Heart right ventricle (tissue), 16 donors: ENCODE data around the gene ASAP2. TPM values are rescaled to one million over a fixed set of nuclear protein-coding genes. Genes with fewer than 3 reads are reported as not detected.
A peak's percentile ranks its signal among the peaks of the same experiment; 100 is the strongest.

Experiments used
- ATAC-seq, 8 donors: fragments of 200-7000 bp; cut with Tn5 transposase; one replicate each; pipeline ENCODE4 v1.9.1; 2020; ENCODE audit warnings: mild to moderate bottlenecking in 8 of 8, moderate library complexity in 8 of 8, moderate number of reproducible peaks in 1 of 8
- DNase-seq, 2 donors: peaks; one replicate each; pipeline ENCODE4 v3.0.0-alpha.2; 2020
- H3K27ac ChIP-seq, 10 donors: fragments of 200-600 bp; sonication (generic) in 2 of 10; one replicate each; pipeline versions ENCODE4 v1.5.0 to v1.8.0; 2020 to 2022; ENCODE audit warnings: mild to moderate bottlenecking in 3 of 10
- H3K27me3 ChIP-seq, 7 donors: fragments of 200-600 bp; one replicate each; pipeline ENCODE4 v1.8.0; 2021 to 2022; ENCODE audit warnings: mild to moderate bottlenecking in 2 of 7
- H3K36me3 ChIP-seq, 9 donors: fragments of 200-600 bp; sonication (generic) in 1 of 9; one replicate each; pipeline versions ENCODE4 v1.5.0 to v1.8.0; 2020 to 2022; ENCODE audit warnings: mild to moderate bottlenecking in 2 of 9
- H3K4me1 ChIP-seq, 9 donors: fragments of 200-600 bp; sonication (generic) in 1 of 9; one replicate each; pipeline versions ENCODE4 v1.5.0 to v1.8.0; 2020 to 2022; ENCODE audit warnings: mild to moderate bottlenecking in 4 of 9
- H3K4me3 ChIP-seq, 10 donors: fragments of 200-600 bp; sonication (generic) in 2 of 10; one replicate each; pipeline versions ENCODE4 v1.5.0 to v1.8.0; 2020 to 2022; ENCODE audit warnings: mild to moderate bottlenecking in 7 of 10, moderate library complexity in 2 of 10
- H3K9me3 ChIP-seq, 11 donors: fragments of 200-600 bp in 10 of 11; sonication (generic) in 2 of 11; one replicate each; pipeline versions ENCODE4 v1.5.0 to v1.8.0; 2013 to 2022; ENCODE audit warnings: mild to moderate bottlenecking in 2 of 11, control low read depth in 1 of 11, moderate library complexity in 1 of 11
- WGBS, 2 donors: extraction: QIAGEN DNeasy Blood & Tissue Kit; methylation state at CpG; one replicate each; pipeline ENCODE4 v1.1.7; 2013; ENCODE audit warnings: inconsistent platforms in 1 of 2; 5-methylcytosine and 5-hydroxymethylcytosine counted together
- intact Hi-C, 10 donors: fragments of 100-400 bp; cut with DNase I; formaldehyde crosslinking; loops; one replicate each; pipeline versions ENCODE4 v1.11.1 to v1.14.2; 2022
- polyA plus RNA-seq, 2 donors: library from polyadenylated mRNA; stranded (reverse); fragments of 200-250 nt; gene quantifications; one replicate each; pipeline ENCODE4 v1.2.3, GENCODE V29; 2013
- total RNA-seq, 10 donors: library from RNA; stranded (reverse); fragmentation: NEBNext Ultra II Directional in 3 of 10; extraction: Animal tissue kit (Norgen Biotek cat#: 25700) in 3 of 10; gene quantifications; one replicate each; pipeline versions ENCODE4 v1.2.1 to v1.2.4, GENCODE V29; 2021 to 2023
- TF ChIP-seq, protein P1 (sequence below), 9 donors: fragments of 200-600 bp; sonication (generic) in 2 of 9; IDR thresholded peaks; one replicate each; pipeline versions ENCODE4 v1.5.0 to v1.8.0; 2021 to 2022; ENCODE audit warnings: antibody characterized with exemption in 9 of 9, mild to moderate bottlenecking in 5 of 9, moderate library complexity in 1 of 9
- donor health status: Arrhythmogenic right ventricular cardiomyopathy.
- donor health status: ischemic (EF 13 %, LVEDD 7.1; RV severe dilation, severe dysfunction).
- donor health status: healthy with polysubstance abuse.
- donor health status: DM: no; HTN: yes; CAD: no.
- donor health status: DM: no; HTN: no; CAD: no.
- donor health status: ischemic (EF 25% LVEDD 6.9; RV normal size, moderate dysfunction).
- donor health status: ischemic (EF 25% LVEDD 5.7; RV mildly dilated, moderate dysfunction).
- donor health status: healthy.
- donor health status: DM: yes; HTN: yes; CAD: no.
- donor health status: Ischemic cardiomyopathy.
- donor health status: ischemic (EF 35%, LVEDD 5.7; RV mildly dilated, moderate dysfunction).
- donor health status: nonischemic (EF 11% LVEDD 7.7; RV severe dilation, severe dysfunction).
- donor health status: DM: yes; HTN: yes; CAD: no.
- donor health status: PGD.
- donor health status: ischemic (EF 29% LVEDD 5.4; RV normal size, mild dysfunction).
- donor health status: nonischemic (EF 23%, LVEDD 6.1; RV moderate dilation, normal function).

Gene ASAP2
- total and polyA plus RNA-seq, 12 donors: 5.4 to 17.3 (median 11.8) TPM

DNA sequence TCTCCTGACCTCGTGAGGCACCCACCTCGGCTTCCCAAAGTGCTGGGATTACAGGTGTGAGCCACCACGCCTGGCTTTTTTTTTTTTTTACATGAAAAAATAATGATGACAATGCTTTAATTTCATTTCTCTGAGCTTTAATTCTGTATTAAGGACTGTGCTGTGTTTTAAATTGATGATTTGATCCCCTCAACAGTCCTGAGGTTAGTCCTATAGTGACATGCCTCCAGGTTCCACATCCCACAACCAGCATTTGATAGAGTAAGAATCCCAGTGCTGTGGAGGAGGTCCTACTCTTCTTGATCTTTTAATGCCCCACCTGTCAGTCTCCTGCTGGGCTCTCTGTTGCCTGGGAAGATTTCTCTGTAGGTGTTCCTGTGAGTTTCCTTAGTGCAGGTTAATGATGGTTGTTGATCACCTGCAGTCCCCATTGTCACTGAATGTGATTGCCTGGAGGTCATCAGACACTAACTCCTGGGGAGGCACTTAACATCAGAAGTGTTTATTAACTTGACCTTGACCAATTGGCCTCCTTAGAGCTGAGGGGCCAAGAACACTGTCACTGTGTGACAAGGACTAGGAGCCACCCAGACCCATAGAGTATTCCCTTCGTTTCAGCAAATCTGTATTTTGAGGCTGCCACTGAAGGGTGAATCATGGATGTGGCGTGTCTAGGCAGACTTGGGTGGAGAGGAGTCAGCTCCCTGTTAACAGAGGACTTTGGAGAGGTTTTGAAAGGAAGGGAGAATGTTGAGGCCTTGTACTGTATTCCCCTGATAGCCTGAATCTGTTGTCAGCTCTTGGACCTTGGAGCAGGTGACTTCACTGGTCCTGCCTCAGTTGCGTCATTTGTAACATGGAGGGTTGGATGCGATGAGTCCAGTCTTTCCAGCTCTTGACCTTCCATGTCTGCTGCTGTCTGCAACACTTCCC lies 11.5 kb downstream of the ASAP2 start:
- WGBS, 2 donors: 94% methylated on average over 7 of the region's 7 CpGs
- ATAC-seq: peak in 1 of 8 donors; percentile 45

DNA sequence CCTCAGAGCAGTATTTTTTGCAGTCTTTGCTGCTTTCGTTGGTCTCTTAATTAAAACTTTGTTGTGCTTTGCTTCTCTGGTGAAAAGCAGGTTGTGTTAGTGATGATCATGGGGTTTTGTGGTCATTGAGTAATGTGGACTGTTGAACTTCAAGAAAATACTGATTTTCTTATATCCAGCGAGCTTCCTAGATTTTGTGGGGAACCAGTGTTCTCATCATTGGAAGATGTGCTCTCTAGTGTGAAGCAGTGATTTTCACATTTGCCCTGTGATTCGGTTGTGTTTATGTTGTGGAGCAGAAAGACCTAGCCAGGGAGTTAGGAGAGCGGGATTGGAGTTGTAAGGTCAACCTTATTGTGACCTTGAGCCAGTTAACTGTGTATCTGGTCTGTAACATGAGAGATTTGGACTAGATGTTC lies 12.4 kb downstream of the ASAP2 start:
- peak overlapping the region in 2 of 10 donors; percentile 26 to 47 for H3K27ac ChIP-seq
- no peak for DNase-seq
- ATAC-seq: no peak
- peaks cover 0 to 3% (median 0%) of the 10 kb centered on the region in 11 donors for H3K9me3 ChIP-seq
- peaks cover 2 to 80% (median 48%) of the 10 kb centered on the region in 9 donors for H3K4me1 ChIP-seq
- intact Hi-C loops: no loop called here
- no peaks in the 10 kb centered on the region for H3K27me3 ChIP-seq
- no peak overlapping the region for H3K4me3 ChIP-seq
- WGBS, 2 donors: 63 to 72% methylated on average over 4 of the region's 4 CpGs
- no peaks in the 10 kb centered on the region for H3K36me3 ChIP-seq
- TF ChIP-seq, protein P1, sequence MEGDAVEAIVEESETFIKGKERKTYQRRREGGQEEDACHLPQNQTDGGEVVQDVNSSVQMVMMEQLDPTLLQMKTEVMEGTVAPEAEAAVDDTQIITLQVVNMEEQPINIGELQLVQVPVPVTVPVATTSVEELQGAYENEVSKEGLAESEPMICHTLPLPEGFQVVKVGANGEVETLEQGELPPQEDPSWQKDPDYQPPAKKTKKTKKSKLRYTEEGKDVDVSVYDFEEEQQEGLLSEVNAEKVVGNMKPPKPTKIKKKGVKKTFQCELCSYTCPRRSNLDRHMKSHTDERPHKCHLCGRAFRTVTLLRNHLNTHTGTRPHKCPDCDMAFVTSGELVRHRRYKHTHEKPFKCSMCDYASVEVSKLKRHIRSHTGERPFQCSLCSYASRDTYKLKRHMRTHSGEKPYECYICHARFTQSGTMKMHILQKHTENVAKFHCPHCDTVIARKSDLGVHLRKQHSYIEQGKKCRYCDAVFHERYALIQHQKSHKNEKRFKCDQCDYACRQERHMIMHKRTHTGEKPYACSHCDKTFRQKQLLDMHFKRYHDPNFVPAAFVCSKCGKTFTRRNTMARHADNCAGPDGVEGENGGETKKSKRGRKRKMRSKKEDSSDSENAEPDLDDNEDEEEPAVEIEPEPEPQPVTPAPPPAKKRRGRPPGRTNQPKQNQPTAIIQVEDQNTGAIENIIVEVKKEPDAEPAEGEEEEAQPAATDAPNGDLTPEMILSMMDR (IDR thresholded peaks at IDR 0.05): no peak

More for the DNA sequence above, 11.5 kb downstream of the ASAP2 start:
- DNase-seq: no peak
- intact Hi-C loops: no loop called here
- Histone ChIP-seq H3K36me3 (no peaks in the 10 kb centered on the region), H3K4me1 (peaks cover 6 to 80% (median 50%) of the 10 kb centered on the region in 9 donors), H3K27ac (peak overlapping the region in 2 of 10 donors; percentile 16 to 26), H3K4me3 (no peak overlapping the region), H3K27me3 (no peaks in the 10 kb centered on the region), H3K9me3 (peaks cover 0 to 3% (median 0%) of the 10 kb centered on the region in 11 donors)
- TF ChIP-seq, protein P1 (IDR thresholded peaks at IDR 0.05): no peak

DNA sequence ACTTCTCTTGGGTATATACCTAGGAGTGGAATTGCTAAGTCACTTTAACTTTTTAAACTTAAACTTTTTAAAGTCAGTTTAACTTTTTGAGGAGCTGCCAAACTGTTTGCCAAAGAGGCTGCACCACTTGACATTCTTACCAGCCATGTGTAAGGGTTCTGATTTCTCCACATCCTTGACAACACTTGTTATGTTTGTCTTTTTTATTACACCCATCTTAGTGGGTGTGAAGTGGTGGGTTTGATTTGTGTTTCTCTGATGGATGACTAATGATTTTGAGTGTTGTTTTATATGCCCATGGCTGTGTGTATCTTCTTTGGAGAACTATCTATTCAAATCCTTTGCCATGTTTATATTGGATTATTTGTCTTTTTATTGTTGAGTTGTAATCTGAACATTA lies 13.6 kb downstream of the ASAP2 start:
- H3K27me3 ChIP-seq: no peaks in the 10 kb centered on the region
- H3K4me3 ChIP-seq: no peak overlapping the region
- peaks cover 2 to 82% (median 53%) of the 10 kb centered on the region in 9 donors for H3K4me1 ChIP-seq
- no peak for ATAC-seq
- no peak for DNase-seq
- H3K27ac ChIP-seq: no peak overlapping the region
- TF ChIP-seq, protein P1 (IDR thresholded peaks at IDR 0.05): no peak
- H3K36me3 ChIP-seq: no peaks in the 10 kb centered on the region
- intact Hi-C loops: no loop called here
- H3K9me3 ChIP-seq: peaks cover 0 to 3% (median 0%) of the 10 kb centered on the region in 11 donors

DNA sequence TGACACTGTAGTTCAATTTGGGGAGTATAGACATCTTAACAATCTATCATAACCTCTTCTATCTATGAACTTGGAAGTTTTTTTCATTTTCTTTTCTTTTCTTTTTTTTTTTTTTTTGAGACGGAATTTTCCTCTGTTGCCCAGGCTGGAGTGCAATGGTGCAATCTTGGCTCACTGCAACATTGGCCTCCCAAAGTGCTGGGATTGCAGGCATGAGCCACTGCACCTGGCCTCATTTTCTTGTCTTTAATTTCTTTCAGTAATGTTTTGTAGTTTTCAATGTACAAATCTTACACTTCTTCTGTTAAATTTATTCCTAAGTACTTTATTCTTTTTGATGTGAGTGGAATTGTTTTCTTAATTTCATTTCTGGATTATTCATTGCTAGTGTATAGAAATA lies 14.6 kb downstream of the ASAP2 start:
- H3K4me1 ChIP-seq: peaks cover 2 to 86% (median 60%) of the 10 kb centered on the region in 9 donors
- no peaks in the 10 kb centered on the region for H3K36me3 ChIP-seq
- 68 to 84% methylated on average over 1 of the region's 1 CpG for WGBS, 2 donors
- DNase-seq: no peak
- peaks cover 0 to 3% (median 0%) of the 10 kb centered on the region in 11 donors for H3K9me3 ChIP-seq
- no peaks in the 10 kb centered on the region for H3K27me3 ChIP-seq
- intact Hi-C loops: no loop called here
- ATAC-seq: no peak
- no peak overlapping the region for H3K27ac ChIP-seq
- TF ChIP-seq, protein P1 (IDR thresholded peaks at IDR 0.05): no peak
- no peak overlapping the region for H3K4me3 ChIP-seq
